ENCODE results near the gene KRTAP12-4. TPM values are rescaled to one million over a fixed set of nuclear protein-coding genes. Genes with fewer than 3 reads are reported as not detected.

The KRTAP12-4 gene
- total and polyA plus RNA-seq, 9 of the 15 experiments (the other 6 are each of a cell fraction or from before 2014, with no cell fraction given) = not detected

DNA sequence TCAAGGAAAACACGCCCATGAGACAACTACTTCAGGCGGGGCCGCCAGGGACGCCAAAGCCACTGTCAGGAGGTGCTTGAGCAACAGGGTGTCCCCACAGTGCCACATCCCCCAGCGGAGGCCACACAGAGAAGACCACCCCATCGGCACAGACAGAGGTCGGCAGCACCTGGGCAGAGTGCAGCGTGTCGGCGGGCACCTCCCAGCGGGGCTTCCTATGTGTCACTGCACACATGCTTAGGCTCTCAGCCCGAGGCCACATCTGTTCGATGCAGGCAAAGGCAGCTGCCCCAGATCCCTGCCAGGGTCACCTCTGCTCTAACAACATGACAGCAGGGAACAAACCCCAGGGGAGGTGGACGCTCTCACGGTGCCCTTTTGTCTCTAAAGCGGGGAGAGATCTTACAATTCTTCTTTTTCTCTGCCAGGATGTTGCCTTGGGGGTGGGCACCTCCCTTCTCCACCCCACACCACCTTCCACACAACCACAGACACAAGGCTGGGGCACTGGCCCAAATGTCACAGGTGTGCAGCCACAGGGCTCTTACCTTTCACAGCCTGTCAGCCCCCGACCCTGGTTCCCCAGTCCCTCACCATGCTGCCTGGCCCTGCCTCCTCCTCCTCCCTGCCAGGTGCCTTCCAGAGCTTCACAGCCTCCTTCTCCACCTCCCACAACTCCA, 38.4 kb downstream of the KRTAP12-4 start:
- no peak overlapping the region for H3K27ac ChIP-seq (ENCODE audit: extremely low read depth, low read depth, low read length)
- intact Hi-C loops (cut with micrococcal nuclease) = no loop called here
- H3K79me2 ChIP-seq (ENCODE audit: control insufficient read depth, insufficient read depth, low read length) = no peaks in the 10 kb centered on the region
- no peak overlapping the region for H2AFZ ChIP-seq (ENCODE audit: low read depth, low read length)
- FAIRE-seq (no peak), DNase-seq (ENCODE audit: extremely low read depth in 1 of 4, low spot score in 3 of 4) (no peak), ATAC-seq (no peak)
- no peak overlapping the region for H3K9ac ChIP-seq (ENCODE audit: insufficient read depth in 1 of 2, low read depth in 2 of 2, low read length in 2 of 2)
- no peak overlapping the region for H3K4me2 ChIP-seq (ENCODE audit: insufficient read depth, low read length)
- peaks cover 14 to 44% of the 10 kb centered on the region in 2 experiments; a peak in 4 of 5 replicates for H3K27me3 ChIP-seq (ENCODE audit: control insufficient read depth in 2 of 2, insufficient read depth in 2 of 2, low read length in 2 of 2)
- H3K9me1 ChIP-seq (ENCODE audit: control insufficient read depth, insufficient read depth, low read length) = peaks cover 3% of the 10 kb centered on the region
- H3K4me3 ChIP-seq = no peak overlapping the region
- TF ChIP-seq MTF1 (CRISPR knock-in tag; IDR thresholded peaks at IDR 0.05; ENCODE audit: borderline replicate concordance) (no peak), NEUROD1 (IDR thresholded peaks at IDR 0.05; ENCODE audit: borderline replicate concordance, low read depth, low read length, partially characterized antibody) (no peak), FUS (optimal IDR thresholded peaks at IDR 0.05; ENCODE audit: low read depth, low read length) (no peak), DNMT1 (IDR thresholded peaks at IDR 0.05) (no peak), CBFB (CRISPR knock-in tag; IDR thresholded peaks at IDR 0.05) (no peak), BRD4 (IDR thresholded peaks at IDR 0.05) (no peak), TAF15 (IDR thresholded peaks at IDR 0.05; ENCODE audit: low read depth, low read length) (no peak), HMG20B (CRISPR knock-in tag; IDR thresholded peaks at IDR 0.05) (no peak), SUPT5H (IDR thresholded peaks at IDR 0.05) (no peak), TSC22D4 (tag; IDR thresholded peaks at IDR 0.05) (no peak), PHB (CRISPR knock-in tag; IDR thresholded peaks at IDR 0.05) (no peak), HNRNPK (IDR thresholded peaks at IDR 0.05; ENCODE audit: low read depth, low read length, poor library complexity, severe bottlenecking) (no peak), ZNF124 (CRISPR knock-in tag; IDR thresholded peaks at IDR 0.05) (no peak), SIN3B (IDR thresholded peaks at IDR 0.05; ENCODE audit: low read depth) (no peak)
- TF ChIP-seq, protein P1, sequence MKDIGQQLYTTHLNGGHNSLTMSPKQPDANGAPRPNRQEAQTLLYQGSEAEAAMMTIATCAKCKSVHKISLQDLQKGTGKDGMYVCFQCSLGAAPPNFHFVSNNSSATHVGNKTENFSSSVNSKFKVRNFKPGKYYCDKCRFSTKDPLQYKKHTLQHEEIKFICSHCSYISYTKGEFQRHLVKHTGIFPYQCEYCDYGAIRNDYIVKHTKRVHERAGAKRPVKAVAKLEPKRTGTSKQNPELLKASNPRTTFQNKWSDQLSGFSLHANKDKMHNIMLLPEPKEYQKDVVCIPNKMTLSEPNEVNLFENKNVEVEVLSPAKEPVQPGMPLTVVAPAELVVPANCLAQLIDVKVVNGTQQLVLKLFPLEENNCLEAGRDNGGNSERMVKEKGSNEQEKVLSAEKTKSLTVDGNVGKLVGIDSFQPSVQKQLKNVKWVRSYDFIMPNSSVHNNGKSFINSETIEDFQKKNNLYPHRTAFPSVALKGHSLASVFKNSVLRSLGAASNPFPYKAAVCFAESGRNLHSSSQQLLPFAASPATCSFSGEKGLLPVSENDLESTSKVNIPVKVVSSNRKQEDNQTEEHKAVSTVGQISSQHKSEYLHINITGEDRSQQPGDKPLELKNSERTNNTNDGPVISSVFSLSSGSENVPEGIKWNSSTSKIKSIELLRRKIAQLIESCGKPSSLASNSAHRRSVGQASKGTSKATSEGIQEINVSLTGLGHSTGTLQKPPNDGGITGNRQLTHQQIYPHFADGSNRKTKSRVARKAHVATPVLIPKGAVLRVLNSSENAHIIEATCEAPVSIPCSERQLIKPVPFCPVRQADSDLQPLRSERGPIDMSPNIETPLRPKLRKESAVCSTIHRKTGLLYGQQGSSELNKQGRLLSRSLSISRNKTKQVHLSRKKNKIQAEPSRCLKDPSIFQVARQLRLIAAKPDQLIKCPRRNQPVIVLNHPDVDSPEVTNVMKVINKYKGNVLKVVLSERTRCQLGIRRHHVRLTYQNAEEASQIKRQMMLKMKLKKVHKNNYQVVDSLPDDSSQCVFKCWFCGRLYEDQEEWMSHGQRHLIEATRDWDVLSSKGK (CRISPR knock-in tag; IDR thresholded peaks at IDR 0.05) = no peak
- TF ChIP-seq, protein P2, sequence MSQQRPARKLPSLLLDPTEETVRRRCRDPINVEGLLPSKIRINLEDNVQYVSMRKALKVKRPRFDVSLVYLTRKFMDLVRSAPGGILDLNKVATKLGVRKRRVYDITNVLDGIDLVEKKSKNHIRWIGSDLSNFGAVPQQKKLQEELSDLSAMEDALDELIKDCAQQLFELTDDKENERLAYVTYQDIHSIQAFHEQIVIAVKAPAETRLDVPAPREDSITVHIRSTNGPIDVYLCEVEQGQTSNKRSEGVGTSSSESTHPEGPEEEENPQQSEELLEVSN (IDR thresholded peaks at IDR 0.05; ENCODE audit: borderline replicate concordance in 1 of 2, extremely low read depth in 1 of 2, insufficient read depth in 1 of 2, insufficient read length in 1 of 2, low read depth in 1 of 2, low read length in 1 of 2, poor library complexity in 1 of 2, severe bottlenecking in 1 of 2) = no peak
- H3K4me1 ChIP-seq (replicated peaks in 1 of 2; ENCODE audit: control insufficient read depth in 2 of 2, insufficient read depth in 2 of 2, low read length in 2 of 2) = peaks cover 0 to 10% of the 10 kb centered on the region in 2 experiments; a peak in 2 of 5 replicates
- no TSS peak for BruUV-seq (replicated peaks)
- CTCF ChIA-PET (ENCODE audit: low intra/inter-chr PET ratio) = no interaction called here
- no peaks in the 10 kb centered on the region; the same call in 1 of the 2 replicates for H3K9me3 ChIP-seq (replicated peaks; ENCODE audit: control insufficient read depth, insufficient read depth, low read depth, low read length)
- WGBS (ENCODE audit: insufficient coverage, low coverage, missing lambda C conversion rate) = under 1% methylated on average over 17 of the region's 17 CpGs
- in situ Hi-C loops (cut with MboI) = no loop called here
- POLR2A ChIA-PET = interaction anchor here (0.6 to 0.8 kb wide), 2 partner anchors 12 to 230 kb away, joined by 3 read pairs; no protein-coding TSS in a partner anchor
- no peaks in the 10 kb centered on the region for H3K36me3 ChIP-seq (ENCODE audit: control insufficient read depth, insufficient read depth, low read length)
- no peaks in the 10 kb centered on the region for H4K20me1 ChIP-seq (replicated peaks; ENCODE audit: control insufficient read depth, insufficient read depth, low read length)
